WTC11 (cell line): ENCODE data around the gene SLFN14. TPM values are rescaled to one million over a fixed set of nuclear protein-coding genes. Genes with fewer than 3 reads are reported as not detected.

Source experiments
- ATAC-seq: fragments of 200-7000 bp; cut with Tn5 transposase; 2 replicates; pipeline ENCODE4 v1.10.0; 2021; ENCODE audit warnings: mild to moderate bottlenecking, moderate library complexity
- CTCF ChIA-PET: fragments of 300-600 bp; sonication (Branson Sonifier 250); formaldehyde crosslinking; loops from one replicate; lab custom pipeline; 2021; ENCODE audit warnings: antibody characterized with exemption; lab: Charles Lee
- POLR2A ChIA-PET: fragments of 350-600 bp; sonication (Branson Sonifier 250); formaldehyde crosslinking; loops from one replicate; lab custom pipeline; 2021; ENCODE audit warnings: antibody characterized with exemption; lab: Charles Lee
- DNase-seq: peaks from one replicate; pipeline ENCODE4 v3.0.0; 2021; ENCODE audit warnings: low spot score
- H3K27ac Mint-ChIP-seq: 2 replicates; pipeline ENCODE4 v1.8.0; 2021; ENCODE audit warnings: mixed read lengths
- H3K27me3 Mint-ChIP-seq: 2 replicates; pipeline ENCODE4 v1.8.0; 2021; ENCODE audit warnings: low read depth, mild to moderate bottlenecking, moderate library complexity, mixed read lengths
- H3K36me3 Mint-ChIP-seq: 2 replicates; pipeline ENCODE4 v1.8.0; 2021; ENCODE audit warnings: mixed read lengths
- H3K4me1 Mint-ChIP-seq: 2 replicates; pipeline ENCODE4 v1.8.0; 2022; ENCODE audit warnings: mixed read lengths
- H3K4me3 Mint-ChIP-seq: 2 replicates; pipeline ENCODE4 v1.8.0; 2021; ENCODE audit warnings: mild to moderate bottlenecking, moderate library complexity, mixed read lengths
- H3K9me3 Mint-ChIP-seq: 2 replicates; pipeline ENCODE4 v1.8.0; 2021; ENCODE audit warnings: mixed read lengths
- AFF4 ChIP-seq: sonication (generic); formaldehyde crosslinking; IDR thresholded peaks from 2 replicates; pipeline ENCODE4 v1.8.1; 2023; ENCODE audit warnings: mild to moderate bottlenecking, missing genetic modification reagents, borderline replicate concordance
- ATF1 ChIP-seq: sonication (generic); formaldehyde crosslinking; IDR thresholded peaks from 2 replicates; pipeline ENCODE4 v1.8.1; 2023; ENCODE audit warnings: mild to moderate bottlenecking, moderate library complexity, missing genetic modification reagents
- ATF2 ChIP-seq: sonication (generic); formaldehyde crosslinking; IDR thresholded peaks from 2 replicates; pipeline ENCODE4 v1.8.1; 2022; ENCODE audit warnings: low read depth, missing genetic modification reagents, borderline replicate concordance
- CDX4 ChIP-seq: fragments of 250-450 bp; sonication (Bioruptor Pico); IDR thresholded peaks from 2 replicates; pipeline ENCODE4 v1.9.0; 2021; ENCODE audit warnings: moderate library complexity, mild to moderate bottlenecking, inconsistent platforms, borderline replicate concordance
- EMX1 ChIP-seq: fragments of 250-450 bp; sonication (Bioruptor Pico); IDR thresholded peaks from 2 replicates; pipeline ENCODE4 v1.8.0; 2021; ENCODE audit warnings: mild to moderate bottlenecking
- ESRRA ChIP-seq: sonication (generic); formaldehyde crosslinking; IDR thresholded peaks from 2 replicates; pipeline ENCODE4 v1.8.1; 2022; ENCODE audit warnings: mild to moderate bottlenecking, missing genetic modification reagents, borderline replicate concordance
- ETV6 ChIP-seq: sonication (generic); formaldehyde crosslinking; IDR thresholded peaks from 2 replicates; pipeline ENCODE4 v1.8.1; 2022; ENCODE audit warnings: mild to moderate bottlenecking, missing genetic modification reagents
- FOXK1 ChIP-seq: sonication (generic); formaldehyde crosslinking; IDR thresholded peaks from 2 replicates; pipeline ENCODE4 v1.8.0; 2022; ENCODE audit warnings: mild to moderate bottlenecking, moderate library complexity, missing genetic modification reagents
- FOXP4 ChIP-seq: sonication (generic); formaldehyde crosslinking; IDR thresholded peaks from 2 replicates; pipeline ENCODE4 v1.8.0; 2022; ENCODE audit warnings: mild to moderate bottlenecking, missing genetic modification reagents
- GABPB1 ChIP-seq: sonication (generic); formaldehyde crosslinking; IDR thresholded peaks from 2 replicates; pipeline ENCODE4 v1.8.1; 2023; ENCODE audit warnings: mild to moderate bottlenecking, missing genetic modification reagents
- JAZF1 ChIP-seq: fragments of 250-450 bp; sonication (Bioruptor Pico); IDR thresholded peaks from 2 replicates; pipeline ENCODE4 v1.9.0; 2021; ENCODE audit warnings: moderate library complexity, mild to moderate bottlenecking, inconsistent platforms
- JUN ChIP-seq: sonication (generic); formaldehyde crosslinking; IDR thresholded peaks from 2 replicates; pipeline ENCODE4 v1.8.0; 2023; ENCODE audit warnings: mild to moderate bottlenecking, missing genetic modification reagents
- KAT7 ChIP-seq: sonication (generic); formaldehyde crosslinking; IDR thresholded peaks from 2 replicates; pipeline ENCODE4 v1.8.1; 2023; ENCODE audit warnings: missing genetic modification reagents, mild to moderate bottlenecking, borderline replicate concordance
- MAX ChIP-seq: sonication (generic); formaldehyde crosslinking; IDR thresholded peaks from 2 replicates; pipeline ENCODE4 v1.8.0; 2022; ENCODE audit warnings: mild to moderate bottlenecking, missing genetic modification reagents
- MYBL2 ChIP-seq: sonication (generic); formaldehyde crosslinking; IDR thresholded peaks from 2 replicates; pipeline ENCODE4 v1.8.1; 2023; ENCODE audit warnings: mild to moderate bottlenecking, moderate library complexity, missing genetic modification reagents
- NR2C2 ChIP-seq: sonication (generic); formaldehyde crosslinking; IDR thresholded peaks from 2 replicates; pipeline ENCODE4 v1.8.0; 2022; ENCODE audit warnings: mild to moderate bottlenecking, missing genetic modification reagents
- RORB ChIP-seq: fragments of 250-450 bp; sonication (Bioruptor Pico); IDR thresholded peaks from 2 replicates; pipeline ENCODE4 v1.9.0; 2021; ENCODE audit warnings: mild to moderate bottlenecking
- SP1 ChIP-seq: sonication (generic); formaldehyde crosslinking; conservative IDR thresholded peaks from 2 replicates; pipeline ENCODE4 v1.8.1; 2022; ENCODE audit warnings: missing genetic modification reagents
- TP53 ChIP-seq: sonication (generic); formaldehyde crosslinking; IDR thresholded peaks from 2 replicates; pipeline ENCODE4 v1.8.1; 2023; ENCODE audit warnings: mild to moderate bottlenecking, missing genetic modification reagents
- ZBTB43 ChIP-seq: sonication (generic); formaldehyde crosslinking; IDR thresholded peaks from 2 replicates; pipeline ENCODE4 v1.8.1; 2023; ENCODE audit warnings: mild to moderate bottlenecking, missing genetic modification reagents
- ZNF121 ChIP-seq: sonication (generic); formaldehyde crosslinking; IDR thresholded peaks from 2 replicates; pipeline ENCODE4 v1.8.0; 2023; ENCODE audit warnings: missing genetic modification reagents
- ZNF232 ChIP-seq: sonication (generic); formaldehyde crosslinking; IDR thresholded peaks from 2 replicates; pipeline ENCODE4 v1.8.0; 2022; ENCODE audit warnings: mild to moderate bottlenecking, missing genetic modification reagents
- total RNA-seq: library from RNA; stranded (reverse); gene quantifications from 3 replicates; pipeline ENCODE4 v1.2.3, GENCODE V29; 2021

The SLFN14 gene
- total RNA-seq, 1 experiment from 2014 or later: not detected

GRCh38 chr17:35578929-35579432 is 18.4 kb upstream of the SLFN14 start:
- POLR2A ChIA-PET: interaction anchor here (0.6 to 1.9 kb wide), 7 partner anchors 8 to 413 kb away, joined by 3 to 17 read pairs (median 5); partner anchors contain the start of genes AP2B1 and TAF15
- TF ChIP-seq ZNF121 (CRISPR knock-in tag): no peak
- TF ChIP-seq MYBL2 (CRISPR knock-in tag): 0 out of 2 replicates have a peak, but pooled peaks have one; percentile 9
- Mint-ChIP-seq H3K4me1 (peaks cover 11% of the 10 kb centered on the region; the same call in 1 of the 2 replicates), H3K9me3 (no peaks in the 10 kb centered on the region), H3K36me3 (no peaks in the 10 kb centered on the region), H3K27ac (peak overlapping the region; percentile 89), H3K27me3 (peaks cover 7% of the 10 kb centered on the region), H3K4me3 (peak overlapping the region; percentile 90)
- DNase-seq: no peak
- no peak for ATAC-seq
- CTCF ChIA-PET: interaction anchor here (0.8 to 3.7 kb wide), 10 partner anchors 8 to 459 kb away, joined by 3 to 31 read pairs (median 6); partner anchors contain the start of genes AP2B1 and RAD51D

- ATAC-seq (peak; percentile 96), DNase-seq (peak; percentile 83)
- Mint-ChIP-seq H3K9me3 (no peaks in the 10 kb centered on the region), H3K4me3 (peak within 1 kb of the TSS; percentile 90), H3K27me3 (peaks cover 4% of the 10 kb centered on the region), H3K4me1 (peaks cover 11% of the 10 kb centered on the region; the same call in 1 of the 2 replicates), H3K27ac (peak within 1 kb of the TSS; percentile 89), H3K36me3 (peaks cover 4% of the 10 kb centered on the region; the same call in 1 of the 2 replicates)
- CTCF ChIA-PET: interaction anchor here (0.6 to 3.7 kb wide), 12 partner anchors 9 to 743 kb away, joined by 3 to 31 read pairs (median 6); partner anchors contain the start of genes AP2B1 and RAD51D
- POLR2A ChIA-PET: interaction anchor here (0.6 to 1.9 kb wide), 9 partner anchors 8 to 513 kb away, joined by 3 to 17 read pairs (median 5); partner anchors contain the start of genes AP2B1 and TAF15
- 0 out of 2 replicates have a peak, but pooled peaks have one; percentile 69 for TF ChIP-seq ZNF232
- no peak for TF ChIP-seq TP53
- TF ChIP-seq FOXK1 (CRISPR knock-in tag): peak; percentile 80; the same call in 1 of the 2 replicates
- peak; percentile 89 for TF ChIP-seq GABPB1 (CRISPR knock-in tag)
- TF ChIP-seq AFF4 (CRISPR knock-in tag): no peak
- TF ChIP-seq ZNF121 (CRISPR knock-in tag): no peak
- no peak for TF ChIP-seq JAZF1
- no peak for TF ChIP-seq ATF2
- TF ChIP-seq RORB (CRISPR knock-in tag): no peak
- TF ChIP-seq ETV6 (CRISPR knock-in tag): peak; percentile 98
- TF ChIP-seq SP1 (CRISPR knock-in tag): peak; percentile 71
- peak; percentile 49; the same call in 1 of the 2 replicates for TF ChIP-seq KAT7
- no peak for TF ChIP-seq EMX1 (CRISPR knock-in tag)
- TF ChIP-seq JUN (CRISPR knock-in tag): no peak
- peak; percentile 38; the same call in 1 of the 2 replicates for TF ChIP-seq ESRRA
- TF ChIP-seq CDX4: no peak
- TF ChIP-seq ZBTB43 (CRISPR knock-in tag): no peak
- 0 out of 2 replicates have a peak, but pooled peaks have one; percentile 87 for TF ChIP-seq MYBL2 (CRISPR knock-in tag)
- no peak for TF ChIP-seq FOXP4 (CRISPR knock-in tag)
- peak; percentile 80 for TF ChIP-seq NR2C2 (CRISPR knock-in tag)
- peak; percentile 32; the same call in 1 of the 2 replicates for TF ChIP-seq MAX (CRISPR knock-in tag)
- TF ChIP-seq ATF1 (CRISPR knock-in tag): no peak
These were observed 17.7 kb upstream of the SLFN14 start, which contains the start of gene PEX12 for GRCh38 chr17:35578197-35578928. Gene PEX12, minus strand, starts transcription at chr17:35578571. Its CDS starts 550 bp downstream, at chr17:35578021.
